HepG2 (cell line): ENCODE measurements around the gene MRPL42. TPM values are rescaled to one million over a fixed set of nuclear protein-coding genes. Genes with fewer than 3 reads are reported as not detected.
A peak's percentile ranks its signal among the peaks of the same experiment; 100 is the strongest.

Experiments
- ARID5B ChIP-seq: IDR thresholded peaks from 2 replicates; pipeline ENCODE4 v1.4.0; 2020; ENCODE audit warnings: mild to moderate bottlenecking, missing genetic modification reagents
- ELF3 ChIP-seq: IDR thresholded peaks from 2 replicates; pipeline ENCODE4 v1.6.1; 2016; ENCODE audit warnings: missing genetic modification reagents, missing compliant biosample characterization
- ETV5 ChIP-seq: IDR thresholded peaks from 2 replicates; pipeline ENCODE4 v1.6.1; 2018; ENCODE audit warnings: missing biosample characterization, missing genetic modification reagents, inconsistent platforms, borderline replicate concordance
- FOXA3 ChIP-seq: IDR thresholded peaks from 2 replicates; pipeline ENCODE4 v1.6.1; 2016; ENCODE audit warnings: missing genetic modification reagents, missing compliant biosample characterization
- GATAD2A ChIP-seq: IDR thresholded peaks from 2 replicates; pipeline ENCODE4 v1.6.1; 2016
- POLR2AphosphoS5 ChIP-seq: IDR thresholded peaks from 2 replicates; pipeline ENCODE4 v1.6.1; 2012; ENCODE audit warnings: low read depth, low read length
- PREB ChIP-seq: sonication (generic); formaldehyde crosslinking; IDR thresholded peaks from 2 replicates; pipeline ENCODE4 v1.4.0; 2020; ENCODE audit warnings: missing genetic modification reagents
- REPIN1 ChIP-seq: sonication (generic); formaldehyde crosslinking; IDR thresholded peaks from 2 replicates; pipeline ENCODE4 v1.8.0; 2022; ENCODE audit warnings: missing genetic modification reagents, low read depth, mild to moderate bottlenecking, borderline replicate concordance
- ZBTB39 ChIP-seq: sonication (generic); formaldehyde crosslinking; IDR thresholded peaks from 2 replicates; pipeline ENCODE4 v1.5.0; 2020; ENCODE audit warnings: missing genetic modification reagents
- ZNF362 ChIP-seq: sonication (generic); formaldehyde crosslinking; IDR thresholded peaks from 2 replicates; pipeline ENCODE4 v1.4.0; 2020; ENCODE audit warnings: missing genetic modification reagents, mild to moderate bottlenecking, borderline replicate concordance
- polyA plus RNA-seq, 8 experiments: library from polyadenylated mRNA; depleted of rRNA in 3 of 8; stranded (reverse) in 7 of 8; unstranded in 1 of 8; fragments of >200 nt; fragmentation: Illumina TruSeq in 4 of 8; extraction: Trizol in 4 of 8; gene quantifications; 2 replicates each; pipeline versions ENCODE4 v1.2.1 to v1.2.3, GENCODE V29; 2011 to 2016; ENCODE audit warnings: low read depth in 4 of 8, missing spikeins in 1 of 8, mixed read lengths in 1 of 8; ENCODE audit not compliant: insufficient read depth in 1 of 8
- total RNA-seq, 5 experiments: library from RNA; depleted of rRNA; stranded (reverse); fragments of >200 nt; fragmentation: Illumina TruSeq; extraction: Trizol; gene quantifications; 2 replicates each; pipeline ENCODE4 v1.2.3, GENCODE V29; 2016; ENCODE audit warnings: low read depth in 1 of 5
- TF ChIP-seq, protein P1 (sequence below): sonication (generic); formaldehyde crosslinking; IDR thresholded peaks from 2 replicates; pipeline ENCODE4 v1.5.1; 2020; ENCODE audit warnings: mild to moderate bottlenecking, missing genetic modification reagents, borderline replicate concordance
- TF ChIP-seq, protein P2 (sequence below): sonication (generic); formaldehyde crosslinking; IDR thresholded peaks from 2 replicates; pipeline ENCODE4 v1.4.0; 2020; ENCODE audit warnings: missing genetic modification reagents

The MRPL42 gene
- total and polyA plus RNA-seq, 2 of the 13 experiments (the other 11 are each of a cell fraction or from before 2014, with no cell fraction given), result 93.3 to 148 TPM

GRCh38 chr12:93451423-93452158 is 15.7 kb upstream of the MRPL42 start (continued):
- TF ChIP-seq REPIN1, result peak; percentile 78; the same call in 1 of the 2 replicates
- peak; percentile 79 for TF ChIP-seq ARID5B (CRISPR knock-in tag)
- no peak for TF ChIP-seq ZBTB39 (CRISPR knock-in tag)
- TF ChIP-seq, protein P1, sequence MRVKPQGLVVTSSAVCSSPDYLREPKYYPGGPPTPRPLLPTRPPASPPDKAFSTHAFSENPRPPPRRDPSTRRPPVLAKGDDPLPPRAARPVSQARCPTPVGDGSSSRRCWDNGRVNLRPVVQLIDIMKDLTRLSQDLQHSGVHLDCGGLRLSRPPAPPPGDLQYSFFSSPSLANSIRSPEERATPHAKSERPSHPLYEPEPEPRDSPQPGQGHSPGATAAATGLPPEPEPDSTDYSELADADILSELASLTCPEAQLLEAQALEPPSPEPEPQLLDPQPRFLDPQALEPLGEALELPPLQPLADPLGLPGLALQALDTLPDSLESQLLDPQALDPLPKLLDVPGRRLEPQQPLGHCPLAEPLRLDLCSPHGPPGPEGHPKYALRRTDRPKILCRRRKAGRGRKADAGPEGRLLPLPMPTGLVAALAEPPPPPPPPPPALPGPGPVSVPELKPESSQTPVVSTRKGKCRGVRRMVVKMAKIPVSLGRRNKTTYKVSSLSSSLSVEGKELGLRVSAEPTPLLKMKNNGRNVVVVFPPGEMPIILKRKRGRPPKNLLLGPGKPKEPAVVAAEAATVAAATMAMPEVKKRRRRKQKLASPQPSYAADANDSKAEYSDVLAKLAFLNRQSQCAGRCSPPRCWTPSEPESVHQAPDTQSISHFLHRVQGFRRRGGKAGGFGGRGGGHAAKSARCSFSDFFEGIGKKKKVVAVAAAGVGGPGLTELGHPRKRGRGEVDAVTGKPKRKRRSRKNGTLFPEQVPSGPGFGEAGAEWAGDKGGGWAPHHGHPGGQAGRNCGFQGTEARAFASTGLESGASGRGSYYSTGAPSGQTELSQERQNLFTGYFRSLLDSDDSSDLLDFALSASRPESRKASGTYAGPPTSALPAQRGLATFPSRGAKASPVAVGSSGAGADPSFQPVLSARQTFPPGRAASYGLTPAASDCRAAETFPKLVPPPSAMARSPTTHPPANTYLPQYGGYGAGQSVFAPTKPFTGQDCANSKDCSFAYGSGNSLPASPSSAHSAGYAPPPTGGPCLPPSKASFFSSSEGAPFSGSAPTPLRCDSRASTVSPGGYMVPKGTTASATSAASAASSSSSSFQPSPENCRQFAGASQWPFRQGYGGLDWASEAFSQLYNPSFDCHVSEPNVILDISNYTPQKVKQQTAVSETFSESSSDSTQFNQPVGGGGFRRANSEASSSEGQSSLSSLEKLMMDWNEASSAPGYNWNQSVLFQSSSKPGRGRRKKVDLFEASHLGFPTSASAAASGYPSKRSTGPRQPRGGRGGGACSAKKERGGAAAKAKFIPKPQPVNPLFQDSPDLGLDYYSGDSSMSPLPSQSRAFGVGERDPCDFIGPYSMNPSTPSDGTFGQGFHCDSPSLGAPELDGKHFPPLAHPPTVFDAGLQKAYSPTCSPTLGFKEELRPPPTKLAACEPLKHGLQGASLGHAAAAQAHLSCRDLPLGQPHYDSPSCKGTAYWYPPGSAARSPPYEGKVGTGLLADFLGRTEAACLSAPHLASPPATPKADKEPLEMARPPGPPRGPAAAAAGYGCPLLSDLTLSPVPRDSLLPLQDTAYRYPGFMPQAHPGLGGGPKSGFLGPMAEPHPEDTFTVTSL (CRISPR knock-in tag), result peak; percentile 56; the same call in 1 of the 2 replicates
- TF ChIP-seq POLR2AphosphoS5, result 0 out of 2 replicates have a peak, but pooled peaks have one; percentile 25
- TF ChIP-seq ZNF362 (CRISPR knock-in tag), result 0 out of 2 replicates have a peak, but pooled peaks have one; percentile 18
- TF ChIP-seq ETV5 (CRISPR knock-in tag), result peak; percentile 15; the same call in 1 of the 2 replicates
- no peak for TF ChIP-seq PREB (CRISPR knock-in tag)
- TF ChIP-seq FOXA3 (CRISPR knock-in tag), result peak; percentile 26; the same call in 1 of the 2 replicates
- peak; percentile 92 for TF ChIP-seq ELF3
- TF ChIP-seq GATAD2A (CRISPR knock-in tag), result peak; percentile 55; the same call in 1 of the 2 replicates
- TF ChIP-seq, protein P2, sequence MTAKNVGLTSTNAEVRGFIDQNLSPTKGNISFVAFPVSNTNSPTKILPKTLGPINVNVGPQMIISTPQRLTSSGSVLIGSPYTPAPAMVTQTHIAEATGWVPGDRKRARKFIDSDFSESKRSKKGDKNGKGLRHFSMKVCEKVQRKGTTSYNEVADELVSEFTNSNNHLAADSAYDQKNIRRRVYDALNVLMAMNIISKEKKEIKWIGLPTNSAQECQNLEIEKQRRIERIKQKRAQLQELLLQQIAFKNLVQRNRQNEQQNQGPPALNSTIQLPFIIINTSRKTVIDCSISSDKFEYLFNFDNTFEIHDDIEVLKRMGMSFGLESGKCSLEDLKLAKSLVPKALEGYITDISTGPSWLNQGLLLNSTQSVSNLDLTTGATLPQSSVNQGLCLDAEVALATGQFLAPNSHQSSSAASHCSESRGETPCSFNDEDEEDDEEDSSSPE (CRISPR knock-in tag), result peak; percentile 32; the same call in 1 of the 2 replicates
